Right lobe of liver (tissue), 4 donors: ENCODE results near the gene TESMIN.

Source experiments
- CTCF ChIP-seq, 4 donors: fragments of 200-600 bp in 3 of 4; fragments of 450-650 bp in 1 of 4; IDR thresholded peaks; one replicate each; pipeline versions ENCODE4 v1.5.1 to v1.8.0; 2016 to 2022; ENCODE audit warnings: antibody characterized with exemption in 4 of 4, mild to moderate bottlenecking in 2 of 4
- POLR2A ChIP-seq: fragments of 450-650 bp; IDR thresholded peaks from one replicate; pipeline ENCODE4 v1.6.1; 2017; ENCODE audit warnings: antibody characterized with exemption, mild to moderate bottlenecking
- donor health status: DM: no; HTN: no; CAD: no.
- donor health status: DM: no; HTN: no; CAD: no.
- donor health status: DM: no; HTN: yes; CAD: no.

- TF ChIP-seq CTCF (IDR thresholded peaks at IDR 0.05) (no peak), POLR2A (no peak)
These were observed 87.2 kb downstream of the TESMIN start for GRCh38 chr11:68664141-68664540.
